SK-N-SH (cell line): ENCODE results near the gene TPGS1.

ENCODE experiments used
- CHD2 ChIP-seq: fragments of 150-350 bp; IDR thresholded peaks from 2 replicates; pipeline ENCODE4 v1.6.1; 2018; ENCODE audit warnings: low read length; ENCODE audit not compliant: partially characterized antibody
- ELF1 ChIP-seq: IDR thresholded peaks from 2 replicates; pipeline ENCODE4 v1.4.0; 2012
- EZH2phosphoT487 ChIP-seq: fragments of 200-600 bp; sonication (generic); IDR thresholded peaks from 2 replicates; pipeline ENCODE4 v1.6.1; 2017; ENCODE audit warnings: low read depth, mixed run types, mild to moderate bottlenecking, antibody characterized with exemption, moderate library complexity, borderline replicate concordance
- FOXM1 ChIP-seq: IDR thresholded peaks from 2 replicates; pipeline ENCODE4 v1.4.0; 2012; ENCODE audit warnings: low read depth, mild to moderate bottlenecking
- GATA2 ChIP-seq: sonication (generic); formaldehyde crosslinking; IDR thresholded peaks from 2 replicates; pipeline ENCODE4 v1.5.0; 2020; ENCODE audit warnings: mild to moderate bottlenecking, missing genetic modification reagents
- JUND ChIP-seq: IDR thresholded peaks from 2 replicates; pipeline ENCODE4 v1.4.0; 2012
- MXI1 ChIP-seq: IDR thresholded peaks from 2 replicates; pipeline ENCODE4 v1.6.1; 2012; ENCODE audit warnings: mild to moderate bottlenecking, low read depth, low read length, improper control_type of control experiment
- POLR2AphosphoS5 ChIP-seq: IDR thresholded peaks from 2 replicates; pipeline ENCODE4 v1.6.1; 2012; ENCODE audit warnings: low read depth, low read length
- SMC3 ChIP-seq: IDR thresholded peaks from 2 replicates; pipeline ENCODE4 v1.6.1; 2012; ENCODE audit warnings: low read depth, low read length, improper control_type of control experiment
- TEAD4 ChIP-seq: IDR thresholded peaks from 2 replicates; pipeline ENCODE4 v1.4.0; 2012; ENCODE audit warnings: mild to moderate bottlenecking, borderline replicate concordance; ENCODE audit not compliant: insufficient read depth
- TF ChIP-seq, protein P1 (sequence below): fragments of 200-600 bp; sonication (generic); IDR thresholded peaks from 2 replicates; pipeline ENCODE4 v1.6.1; 2017; ENCODE audit warnings: antibody characterized with exemption, mild to moderate bottlenecking, moderate library complexity
- TF ChIP-seq, protein P2 (sequence below): IDR thresholded peaks from 2 replicates; pipeline ENCODE4 v1.6.1; 2012; ENCODE audit warnings: mild to moderate bottlenecking, low read depth, low read length, moderate library complexity
- TF ChIP-seq, protein P3 (sequence below): IDR thresholded peaks from 2 replicates; pipeline ENCODE4 v1.4.0; 2012; ENCODE audit warnings: low read depth
- TF ChIP-seq, protein P4 (sequence below): IDR thresholded peaks from 2 replicates; pipeline ENCODE4 v1.4.0; 2012; ENCODE audit warnings: low read depth, borderline replicate concordance

DNA sequence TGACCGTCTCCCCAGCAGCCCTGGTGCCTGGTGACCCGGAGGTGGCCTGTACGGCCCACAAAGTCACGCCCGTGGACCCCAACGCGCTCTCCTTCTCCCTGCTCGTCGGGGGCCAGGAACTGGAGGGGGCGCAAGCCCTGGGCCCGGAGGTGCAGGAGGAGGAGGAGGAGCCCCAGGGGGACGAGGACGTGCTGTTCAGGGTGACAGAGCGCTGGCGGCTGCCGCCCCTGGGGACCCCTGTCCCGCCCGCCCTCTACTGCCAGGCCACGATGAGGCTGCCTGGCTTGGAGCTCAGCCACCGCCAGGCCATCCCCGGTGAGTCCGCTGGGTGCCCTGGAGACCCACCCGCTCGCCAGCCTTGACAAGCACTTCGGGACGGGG, 8.8 kb upstream of the TPGS1 start:
- no peak for TF ChIP-seq CHD2
- TF ChIP-seq, protein P1, sequence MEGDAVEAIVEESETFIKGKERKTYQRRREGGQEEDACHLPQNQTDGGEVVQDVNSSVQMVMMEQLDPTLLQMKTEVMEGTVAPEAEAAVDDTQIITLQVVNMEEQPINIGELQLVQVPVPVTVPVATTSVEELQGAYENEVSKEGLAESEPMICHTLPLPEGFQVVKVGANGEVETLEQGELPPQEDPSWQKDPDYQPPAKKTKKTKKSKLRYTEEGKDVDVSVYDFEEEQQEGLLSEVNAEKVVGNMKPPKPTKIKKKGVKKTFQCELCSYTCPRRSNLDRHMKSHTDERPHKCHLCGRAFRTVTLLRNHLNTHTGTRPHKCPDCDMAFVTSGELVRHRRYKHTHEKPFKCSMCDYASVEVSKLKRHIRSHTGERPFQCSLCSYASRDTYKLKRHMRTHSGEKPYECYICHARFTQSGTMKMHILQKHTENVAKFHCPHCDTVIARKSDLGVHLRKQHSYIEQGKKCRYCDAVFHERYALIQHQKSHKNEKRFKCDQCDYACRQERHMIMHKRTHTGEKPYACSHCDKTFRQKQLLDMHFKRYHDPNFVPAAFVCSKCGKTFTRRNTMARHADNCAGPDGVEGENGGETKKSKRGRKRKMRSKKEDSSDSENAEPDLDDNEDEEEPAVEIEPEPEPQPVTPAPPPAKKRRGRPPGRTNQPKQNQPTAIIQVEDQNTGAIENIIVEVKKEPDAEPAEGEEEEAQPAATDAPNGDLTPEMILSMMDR, result no peak
- TF ChIP-seq FOXM1, result no peak
- TF ChIP-seq, protein P2, sequence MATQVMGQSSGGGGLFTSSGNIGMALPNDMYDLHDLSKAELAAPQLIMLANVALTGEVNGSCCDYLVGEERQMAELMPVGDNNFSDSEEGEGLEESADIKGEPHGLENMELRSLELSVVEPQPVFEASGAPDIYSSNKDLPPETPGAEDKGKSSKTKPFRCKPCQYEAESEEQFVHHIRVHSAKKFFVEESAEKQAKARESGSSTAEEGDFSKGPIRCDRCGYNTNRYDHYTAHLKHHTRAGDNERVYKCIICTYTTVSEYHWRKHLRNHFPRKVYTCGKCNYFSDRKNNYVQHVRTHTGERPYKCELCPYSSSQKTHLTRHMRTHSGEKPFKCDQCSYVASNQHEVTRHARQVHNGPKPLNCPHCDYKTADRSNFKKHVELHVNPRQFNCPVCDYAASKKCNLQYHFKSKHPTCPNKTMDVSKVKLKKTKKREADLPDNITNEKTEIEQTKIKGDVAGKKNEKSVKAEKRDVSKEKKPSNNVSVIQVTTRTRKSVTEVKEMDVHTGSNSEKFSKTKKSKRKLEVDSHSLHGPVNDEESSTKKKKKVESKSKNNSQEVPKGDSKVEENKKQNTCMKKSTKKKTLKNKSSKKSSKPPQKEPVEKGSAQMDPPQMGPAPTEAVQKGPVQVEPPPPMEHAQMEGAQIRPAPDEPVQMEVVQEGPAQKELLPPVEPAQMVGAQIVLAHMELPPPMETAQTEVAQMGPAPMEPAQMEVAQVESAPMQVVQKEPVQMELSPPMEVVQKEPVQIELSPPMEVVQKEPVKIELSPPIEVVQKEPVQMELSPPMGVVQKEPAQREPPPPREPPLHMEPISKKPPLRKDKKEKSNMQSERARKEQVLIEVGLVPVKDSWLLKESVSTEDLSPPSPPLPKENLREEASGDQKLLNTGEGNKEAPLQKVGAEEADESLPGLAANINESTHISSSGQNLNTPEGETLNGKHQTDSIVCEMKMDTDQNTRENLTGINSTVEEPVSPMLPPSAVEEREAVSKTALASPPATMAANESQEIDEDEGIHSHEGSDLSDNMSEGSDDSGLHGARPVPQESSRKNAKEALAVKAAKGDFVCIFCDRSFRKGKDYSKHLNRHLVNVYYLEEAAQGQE, result no peak
- no peak for TF ChIP-seq TEAD4
- TF ChIP-seq SMC3, result no peak
- no peak for TF ChIP-seq POLR2AphosphoS5
- no peak for TF ChIP-seq EZH2phosphoT487
- TF ChIP-seq MXI1, result no peak
- TF ChIP-seq, protein P3, sequence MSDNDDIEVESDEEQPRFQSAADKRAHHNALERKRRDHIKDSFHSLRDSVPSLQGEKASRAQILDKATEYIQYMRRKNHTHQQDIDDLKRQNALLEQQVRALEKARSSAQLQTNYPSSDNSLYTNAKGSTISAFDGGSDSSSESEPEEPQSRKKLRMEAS, result no peak
- TF ChIP-seq GATA2 (CRISPR knock-in tag), result no peak
- no peak for TF ChIP-seq JUND
- TF ChIP-seq ELF1, result no peak
- TF ChIP-seq, protein P4, sequence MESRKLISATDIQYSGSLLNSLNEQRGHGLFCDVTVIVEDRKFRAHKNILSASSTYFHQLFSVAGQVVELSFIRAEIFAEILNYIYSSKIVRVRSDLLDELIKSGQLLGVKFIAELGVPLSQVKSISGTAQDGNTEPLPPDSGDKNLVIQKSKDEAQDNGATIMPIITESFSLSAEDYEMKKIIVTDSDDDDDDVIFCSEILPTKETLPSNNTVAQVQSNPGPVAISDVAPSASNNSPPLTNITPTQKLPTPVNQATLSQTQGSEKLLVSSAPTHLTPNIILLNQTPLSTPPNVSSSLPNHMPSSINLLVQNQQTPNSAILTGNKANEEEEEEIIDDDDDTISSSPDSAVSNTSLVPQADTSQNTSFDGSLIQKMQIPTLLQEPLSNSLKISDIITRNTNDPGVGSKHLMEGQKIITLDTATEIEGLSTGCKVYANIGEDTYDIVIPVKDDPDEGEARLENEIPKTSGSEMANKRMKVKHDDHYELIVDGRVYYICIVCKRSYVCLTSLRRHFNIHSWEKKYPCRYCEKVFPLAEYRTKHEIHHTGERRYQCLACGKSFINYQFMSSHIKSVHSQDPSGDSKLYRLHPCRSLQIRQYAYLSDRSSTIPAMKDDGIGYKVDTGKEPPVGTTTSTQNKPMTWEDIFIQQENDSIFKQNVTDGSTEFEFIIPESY, result no peak
